ENCODE data around the gene MPRIP. TPM values are rescaled to one million over a fixed set of nuclear protein-coding genes. Genes with fewer than 3 reads are reported as not detected.

MPRIP gene
- total and polyA plus RNA-seq, 2 donors (not counting 1 experiment from before 2014, with no cell fraction given), result 130 to 299 TPM

DNA sequence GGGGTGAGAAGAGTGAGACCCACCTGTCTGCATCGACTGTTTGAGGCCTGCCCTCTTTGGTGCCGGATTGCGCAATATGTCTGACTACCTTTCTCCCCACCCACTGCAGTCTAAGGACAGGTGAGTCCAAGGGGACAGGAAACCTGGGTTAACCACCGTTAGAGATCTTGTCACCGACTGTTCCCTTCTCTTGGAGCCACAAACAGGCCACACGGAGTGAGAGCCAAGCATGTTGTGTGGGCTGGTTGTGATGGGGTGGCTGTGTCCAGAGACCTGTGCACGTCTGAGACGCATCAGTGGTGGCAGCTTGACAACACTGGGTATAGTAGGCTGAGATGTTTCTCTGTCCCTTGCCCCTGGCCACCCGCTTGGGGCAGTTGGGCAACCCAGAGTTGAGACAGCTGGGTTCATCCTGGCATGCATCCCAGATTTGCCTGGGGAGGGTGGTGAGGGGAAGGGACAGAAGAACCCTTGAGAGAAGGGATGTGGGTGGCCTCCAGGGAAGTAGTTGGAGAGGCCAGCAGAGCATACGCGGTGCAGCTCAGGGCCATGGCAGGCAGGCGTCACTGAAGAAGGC lies 21.4 kb downstream of the MPRIP start:
- no peak overlapping the region for H2AFZ ChIP-seq (ENCODE audit: insufficient read depth, low read depth, low read length, poor library complexity, severe bottlenecking)
- ChIA-PET POLR2A (no interaction called here), CTCF (no interaction called here)
- ATAC-seq (ENCODE audit: low read depth) (no peak), DNase-seq (no peak)
- TF ChIP-seq, protein P1, sequence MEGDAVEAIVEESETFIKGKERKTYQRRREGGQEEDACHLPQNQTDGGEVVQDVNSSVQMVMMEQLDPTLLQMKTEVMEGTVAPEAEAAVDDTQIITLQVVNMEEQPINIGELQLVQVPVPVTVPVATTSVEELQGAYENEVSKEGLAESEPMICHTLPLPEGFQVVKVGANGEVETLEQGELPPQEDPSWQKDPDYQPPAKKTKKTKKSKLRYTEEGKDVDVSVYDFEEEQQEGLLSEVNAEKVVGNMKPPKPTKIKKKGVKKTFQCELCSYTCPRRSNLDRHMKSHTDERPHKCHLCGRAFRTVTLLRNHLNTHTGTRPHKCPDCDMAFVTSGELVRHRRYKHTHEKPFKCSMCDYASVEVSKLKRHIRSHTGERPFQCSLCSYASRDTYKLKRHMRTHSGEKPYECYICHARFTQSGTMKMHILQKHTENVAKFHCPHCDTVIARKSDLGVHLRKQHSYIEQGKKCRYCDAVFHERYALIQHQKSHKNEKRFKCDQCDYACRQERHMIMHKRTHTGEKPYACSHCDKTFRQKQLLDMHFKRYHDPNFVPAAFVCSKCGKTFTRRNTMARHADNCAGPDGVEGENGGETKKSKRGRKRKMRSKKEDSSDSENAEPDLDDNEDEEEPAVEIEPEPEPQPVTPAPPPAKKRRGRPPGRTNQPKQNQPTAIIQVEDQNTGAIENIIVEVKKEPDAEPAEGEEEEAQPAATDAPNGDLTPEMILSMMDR (IDR thresholded peaks at IDR 0.05), result no peak
- no peak for TF ChIP-seq EZH2 (IDR thresholded peaks at IDR 0.05; ENCODE audit: borderline replicate concordance, insufficient read depth, low read depth, low read length, poor library complexity, severe bottlenecking)
- intact Hi-C loops (cut with micrococcal nuclease), result no loop called here
- Mint-ChIP-seq H3K27ac (peak overlapping the region; percentile 82), H3K4me3 (no peak overlapping the region), H3K27me3 (no peaks in the 10 kb centered on the region), H3K4me1 (peaks cover 63% of the 10 kb centered on the region), H3K9me3 (ENCODE audit: insufficient read depth) (no peaks in the 10 kb centered on the region)
- H3K36me3 ChIP-seq (replicated peaks in 1 of 2; ENCODE audit: control extremely low read depth in 1 of 2, control insufficient read depth in 1 of 2, extremely low read depth in 1 of 2, insufficient read depth in 2 of 2, low read length in 1 of 2), result peaks cover 1 to 15% of the 10 kb centered on the region in 2 experiments
- H3K9me3 ChIP-seq (ENCODE audit: control extremely low read depth in 1 of 3, control insufficient read depth in 2 of 3, insufficient read depth in 1 of 3, low read length in 2 of 3), result no peaks in the 10 kb centered on the region
- H3K4me3 ChIP-seq (ENCODE audit: control extremely low read depth in 1 of 5, extremely low read depth in 1 of 5, insufficient read depth in 1 of 5, low read depth in 2 of 5, low read length in 4 of 5), result no peak overlapping the region
- peak overlapping the region; percentile 39 for H3K4me2 ChIP-seq (replicated peaks; ENCODE audit: low read depth, low read length, poor library complexity, severe bottlenecking)
- H4K20me1 ChIP-seq (ENCODE audit: control insufficient read depth, insufficient read depth, low read length, poor library complexity, severe bottlenecking), result peaks cover 88% of the 10 kb centered on the region
- H3K9ac ChIP-seq (ENCODE audit: low read length), result no peak overlapping the region
- WGBS (ENCODE audit: insufficient coverage), result 60% methylated on average over 12 of the region's 12 CpGs
- H3K79me2 ChIP-seq (ENCODE audit: control insufficient read depth, insufficient read depth, low read length), result peaks cover 99% of the 10 kb centered on the region
- H3K4me1 ChIP-seq (ENCODE audit: control insufficient read depth in 2 of 2, insufficient read depth in 2 of 2, low read length in 2 of 2), result peaks cover 34% of the 10 kb centered on the region in 2 donors
- no peaks in the 10 kb centered on the region for H3K27me3 ChIP-seq (replicated peaks in 1 of 4; ENCODE audit: control extremely low read depth in 1 of 4, control insufficient read depth in 3 of 4, insufficient read depth in 4 of 4, low read length in 3 of 4)
- peak overlapping the region in 1 of 2 donors; percentile 13 for H3K27ac ChIP-seq (ENCODE audit: low read length in 2 of 2)

DNA sequence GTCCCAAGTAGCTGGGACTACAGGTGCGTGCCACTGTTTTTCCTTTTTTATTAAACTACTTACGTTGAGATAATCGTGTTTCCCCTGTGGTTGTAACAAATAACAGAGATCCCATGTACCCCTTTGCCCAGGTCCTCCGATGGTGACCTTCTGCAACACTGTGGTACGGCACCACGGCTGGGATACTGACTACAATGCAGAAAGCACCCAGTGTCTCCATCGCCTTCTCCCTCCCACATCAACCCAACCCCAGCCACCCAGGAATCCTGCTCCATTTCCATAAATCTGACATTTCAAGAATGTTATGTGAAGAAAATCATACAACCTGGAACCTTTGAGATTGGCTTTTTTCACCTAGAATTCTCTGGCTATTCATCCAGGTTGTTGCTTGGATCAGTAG lies 22.1 kb downstream of the MPRIP start:
- peaks cover 99% of the 10 kb centered on the region for H3K79me2 ChIP-seq (ENCODE audit: control insufficient read depth, insufficient read depth, low read length)
- H3K27ac ChIP-seq (ENCODE audit: low read length in 2 of 2), result no peak overlapping the region
- Mint-ChIP-seq H3K27ac (no peak overlapping the region), H3K9me3 (ENCODE audit: insufficient read depth) (no peaks in the 10 kb centered on the region), H3K4me1 (peaks cover 63% of the 10 kb centered on the region), H3K27me3 (no peaks in the 10 kb centered on the region), H3K4me3 (no peak overlapping the region)
- H3K27me3 ChIP-seq (replicated peaks in 1 of 4; ENCODE audit: control extremely low read depth in 1 of 4, control insufficient read depth in 3 of 4, insufficient read depth in 4 of 4, low read length in 3 of 4), result no peaks in the 10 kb centered on the region
- H4K20me1 ChIP-seq (ENCODE audit: control insufficient read depth, insufficient read depth, low read length, poor library complexity, severe bottlenecking), result peaks cover 88% of the 10 kb centered on the region
- POLR2A ChIA-PET, result interaction anchor here (0.6 kb wide), 1 partner anchor 111 kb away, joined by 3 read pairs; no protein-coding TSS in a partner anchor
- intact Hi-C loops (cut with micrococcal nuclease), result no loop called here
- H3K36me3 ChIP-seq (replicated peaks in 1 of 2; ENCODE audit: control extremely low read depth in 1 of 2, control insufficient read depth in 1 of 2, extremely low read depth in 1 of 2, insufficient read depth in 2 of 2, low read length in 1 of 2), result peaks cover 1 to 10% of the 10 kb centered on the region in 2 experiments
- H3K4me2 ChIP-seq (replicated peaks; ENCODE audit: low read depth, low read length, poor library complexity, severe bottlenecking), result no peak overlapping the region
- no peak for DNase-seq
- peaks cover 34% of the 10 kb centered on the region in 2 donors for H3K4me1 ChIP-seq (ENCODE audit: control insufficient read depth in 2 of 2, insufficient read depth in 2 of 2, low read length in 2 of 2)
- ATAC-seq (ENCODE audit: low read depth), result no peak
- 100% methylated on average over 6 of the region's 7 CpGs for WGBS (ENCODE audit: insufficient coverage)
- H3K9me3 ChIP-seq (ENCODE audit: control extremely low read depth in 1 of 3, control insufficient read depth in 2 of 3, insufficient read depth in 1 of 3, low read length in 2 of 3), result no peaks in the 10 kb centered on the region
- TF ChIP-seq, protein P1 (IDR thresholded peaks at IDR 0.05), result no peak
- no peak for TF ChIP-seq EZH2 (IDR thresholded peaks at IDR 0.05; ENCODE audit: borderline replicate concordance, insufficient read depth, low read depth, low read length, poor library complexity, severe bottlenecking)
- CTCF ChIA-PET, result no interaction called here
- H3K9ac ChIP-seq (ENCODE audit: low read length), result no peak overlapping the region
- H3K4me3 ChIP-seq (ENCODE audit: control extremely low read depth in 1 of 5, extremely low read depth in 1 of 5, insufficient read depth in 1 of 5, low read depth in 2 of 5, low read length in 4 of 5), result no peak overlapping the region
- H2AFZ ChIP-seq (ENCODE audit: insufficient read depth, low read depth, low read length, poor library complexity, severe bottlenecking), result no peak overlapping the region
